NCI-H69 (cell line): ENCODE results near the gene ABHD8.

Source experiments
- DNase-seq: peaks from one replicate; lab custom pipeline; 2025; lab: John Stamatoyannopoulos, UW

ABHD8 gene

GRCh38 chr19:17303167-17303939 lies at the start of gene ABHD8:
Gene ABHD8, minus strand, starts transcription at chr19:17303425. Its CDS starts 1,809 bp downstream, at chr19:17301616.
- DNase-seq = peak; percentile 97

GRCh38 chr19:17352608-17353280 lies 49.5 kb upstream of the ABHD8 start:
- DNase-seq = peak; percentile 27

GRCh38 chr19:17351815-17352435 lies 48.7 kb upstream of the ABHD8 start:
- peak; percentile 23 for DNase-seq

- peak; percentile 89 for DNase-seq
These were observed 45.5 kb upstream of the ABHD8 start for GRCh38 chr19:17348700-17349099.

GRCh38 chr19:17347877-17348276 lies 44.7 kb upstream of the ABHD8 start:
- DNase-seq = no peak

GRCh38 chr19:17347361-17347760 lies 44.1 kb upstream of the ABHD8 start:
- no peak for DNase-seq

GRCh38 chr19:17346109-17346671 lies 43.0 kb upstream of the ABHD8 start:
- DNase-seq = peak; percentile 75

GRCh38 chr19:17341845-17342244 lies 38.6 kb upstream of the ABHD8 start:
- no peak for DNase-seq

- no peak for DNase-seq
These were observed 38.2 kb upstream of the ABHD8 start for GRCh38 chr19:17341386-17341785.

GRCh38 chr19:17340871-17341357 lies 37.7 kb upstream of the ABHD8 start:
- DNase-seq = no peak

- no peak for DNase-seq
These were observed 37.2 kb upstream of the ABHD8 start for GRCh38 chr19:17340302-17340870.

GRCh38 chr19:17339088-17339741 lies 36.0 kb upstream of the ABHD8 start:
- no peak for DNase-seq

GRCh38 chr19:17338433-17339078 lies 35.3 kb upstream of the ABHD8 start:
- DNase-seq = no peak

GRCh38 chr19:17337675-17338432 lies 34.6 kb upstream of the ABHD8 start:
- peak; percentile 60 for DNase-seq

GRCh38 chr19:17336872-17337674 lies 33.8 kb upstream of the ABHD8 start, which contains the start of gene GTPBP3:
Gene GTPBP3, plus strand, starts transcription at chr19:17337553. Its CDS starts 59 bp downstream, at chr19:17337612.
- peak; percentile 100 for DNase-seq

GRCh38 chr19:17335575-17335974 lies 32.4 kb upstream of the ABHD8 start:
- DNase-seq = peak; percentile 47

- peak; percentile 99 for DNase-seq
These were observed 31.5 kb upstream of the ABHD8 start, which contains the start of gene ANO8 for GRCh38 chr19:17334414-17335409. Gene ANO8, minus strand, starts transcription at chr19:17334855. Its CDS starts 185 bp downstream, at chr19:17334670.
